HEK293 (cell line): ENCODE measurements around the gene PPAT.

ENCODE experiments used
- BCL11A ChIP-seq: fragments of 450-650 bp; formaldehyde crosslinking; IDR thresholded peaks from 2 replicates; pipeline ENCODE4 v1.5.1; 2016; ENCODE audit warnings: low read depth, missing biosample characterization, missing genetic modification characterization
- KLF16 ChIP-seq: fragments of 450-650 bp; formaldehyde crosslinking; IDR thresholded peaks from 2 replicates; pipeline ENCODE4 v1.5.1; 2017; ENCODE audit warnings: missing biosample characterization, missing genetic modification characterization
- KLF8 ChIP-seq: fragments of 450-650 bp; formaldehyde crosslinking; IDR thresholded peaks from 2 replicates; pipeline ENCODE4 v1.5.1; 2016; ENCODE audit warnings: missing biosample characterization, missing genetic modification characterization
- PRDM1 ChIP-seq: fragments of 450-650 bp; formaldehyde crosslinking; IDR thresholded peaks from 2 replicates; pipeline ENCODE4; 2016; ENCODE audit warnings: missing biosample characterization, missing genetic modification characterization
- SP3 ChIP-seq: fragments of 450-650 bp; formaldehyde crosslinking; IDR thresholded peaks from 2 replicates; pipeline ENCODE4 v1.5.1; 2016; ENCODE audit warnings: missing biosample characterization, missing genetic modification characterization
- SP7 ChIP-seq: fragments of 450-650 bp; formaldehyde crosslinking; IDR thresholded peaks from 2 replicates; pipeline ENCODE4 v1.5.1; 2016; ENCODE audit warnings: missing biosample characterization, missing genetic modification characterization
- TRIM28 ChIP-seq: IDR thresholded peaks from 2 replicates; pipeline ENCODE4 v1.6.1; 2011; ENCODE audit warnings: low read length, control low read depth, borderline replicate concordance
- ZFP37 ChIP-seq: fragments of 450-650 bp; formaldehyde crosslinking; IDR thresholded peaks from 2 replicates; pipeline ENCODE4 v1.5.1; 2016; ENCODE audit warnings: missing biosample characterization, missing genetic modification characterization
- ZNF155 ChIP-seq: fragments of 450-650 bp; formaldehyde crosslinking; IDR thresholded peaks from 2 replicates; pipeline ENCODE4 v1.5.1; 2016; ENCODE audit warnings: missing biosample characterization, missing genetic modification characterization
- ZNF335 ChIP-seq: fragments of 450-650 bp; formaldehyde crosslinking; conservative IDR thresholded peaks from 2 replicates; pipeline ENCODE4 v1.5.1; 2016; ENCODE audit warnings: missing biosample characterization, missing genetic modification characterization
- ZNF394 ChIP-seq: fragments of 450-650 bp; formaldehyde crosslinking; IDR thresholded peaks from 2 replicates; pipeline ENCODE4 v1.5.1; 2016; ENCODE audit warnings: missing biosample characterization, missing genetic modification characterization, mild to moderate bottlenecking, moderate library complexity, borderline replicate concordance
- ZNF501 ChIP-seq: fragments of 450-650 bp; formaldehyde crosslinking; IDR thresholded peaks from 2 replicates; pipeline ENCODE4 v1.5.1; 2016; ENCODE audit warnings: missing biosample characterization, missing genetic modification characterization
- ZNF701 ChIP-seq: fragments of 450-650 bp; formaldehyde crosslinking; IDR thresholded peaks from 2 replicates; pipeline ENCODE4 v1.5.1; 2016; ENCODE audit warnings: missing biosample characterization, missing genetic modification characterization
- ZNF777 ChIP-seq: fragments of 450-650 bp; formaldehyde crosslinking; IDR thresholded peaks from 2 replicates; pipeline ENCODE4 v1.5.1; 2017; ENCODE audit warnings: missing biosample characterization, missing genetic modification characterization, borderline replicate concordance
- ZNF785 ChIP-seq: fragments of 450-650 bp; formaldehyde crosslinking; IDR thresholded peaks from 2 replicates; pipeline ENCODE4 v1.5.1; 2016; ENCODE audit warnings: missing biosample characterization, missing genetic modification characterization
- ZNF792 ChIP-seq: fragments of 450-650 bp; formaldehyde crosslinking; IDR thresholded peaks from 2 replicates; pipeline ENCODE4 v1.5.1; 2016; ENCODE audit warnings: missing biosample characterization, missing genetic modification characterization
- ZNF837 ChIP-seq: fragments of 450-650 bp; formaldehyde crosslinking; IDR thresholded peaks from 2 replicates; pipeline ENCODE4 v1.5.1; 2016; ENCODE audit warnings: missing biosample characterization, missing genetic modification characterization
- ZXDB ChIP-seq: fragments of 450-650 bp; formaldehyde crosslinking; IDR thresholded peaks from 2 replicates; pipeline ENCODE4 v1.5.1; 2016; ENCODE audit warnings: missing biosample characterization, missing genetic modification characterization
- TF ChIP-seq, protein P1 (sequence below): fragments of 450-650 bp; formaldehyde crosslinking; IDR thresholded peaks from 2 replicates; pipeline ENCODE4 v1.5.1; 2016; ENCODE audit warnings: missing biosample characterization, missing genetic modification characterization
- TF ChIP-seq, protein P2 (sequence below): fragments of 450-650 bp; formaldehyde crosslinking; conservative IDR thresholded peaks from 2 replicates; pipeline ENCODE4 v1.5.1; 2016; ENCODE audit warnings: low read depth, missing biosample characterization, missing genetic modification characterization
- TF ChIP-seq, protein P3 (sequence below): fragments of 450-650 bp; formaldehyde crosslinking; IDR thresholded peaks from 2 replicates; pipeline ENCODE4 v1.5.1; 2016; ENCODE audit warnings: missing biosample characterization, missing genetic modification characterization
- TF ChIP-seq, protein P4 (sequence below): fragments of 450-650 bp; formaldehyde crosslinking; IDR thresholded peaks from 2 replicates; pipeline ENCODE4 v1.5.1; 2016; ENCODE audit warnings: missing biosample characterization, missing genetic modification characterization
- TF ChIP-seq, protein P5 (sequence below): fragments of 450-650 bp; formaldehyde crosslinking; IDR thresholded peaks from 2 replicates; pipeline ENCODE4 v1.5.1; 2016; ENCODE audit warnings: missing biosample characterization, missing genetic modification characterization
- TF ChIP-seq, protein P6 (sequence below): fragments of 450-650 bp; IDR thresholded peaks from 2 replicates; pipeline ENCODE4 v1.5.1; 2018; ENCODE audit warnings: missing biosample characterization, missing genetic modification characterization
- TF ChIP-seq, protein P7 (sequence below): sonication (generic); formaldehyde crosslinking; IDR thresholded peaks from 2 replicates; pipeline ENCODE4 v1.8.1; 2022; ENCODE audit warnings: mild to moderate bottlenecking, moderate library complexity, missing genetic modification reagents

Gene PPAT

DNA sequence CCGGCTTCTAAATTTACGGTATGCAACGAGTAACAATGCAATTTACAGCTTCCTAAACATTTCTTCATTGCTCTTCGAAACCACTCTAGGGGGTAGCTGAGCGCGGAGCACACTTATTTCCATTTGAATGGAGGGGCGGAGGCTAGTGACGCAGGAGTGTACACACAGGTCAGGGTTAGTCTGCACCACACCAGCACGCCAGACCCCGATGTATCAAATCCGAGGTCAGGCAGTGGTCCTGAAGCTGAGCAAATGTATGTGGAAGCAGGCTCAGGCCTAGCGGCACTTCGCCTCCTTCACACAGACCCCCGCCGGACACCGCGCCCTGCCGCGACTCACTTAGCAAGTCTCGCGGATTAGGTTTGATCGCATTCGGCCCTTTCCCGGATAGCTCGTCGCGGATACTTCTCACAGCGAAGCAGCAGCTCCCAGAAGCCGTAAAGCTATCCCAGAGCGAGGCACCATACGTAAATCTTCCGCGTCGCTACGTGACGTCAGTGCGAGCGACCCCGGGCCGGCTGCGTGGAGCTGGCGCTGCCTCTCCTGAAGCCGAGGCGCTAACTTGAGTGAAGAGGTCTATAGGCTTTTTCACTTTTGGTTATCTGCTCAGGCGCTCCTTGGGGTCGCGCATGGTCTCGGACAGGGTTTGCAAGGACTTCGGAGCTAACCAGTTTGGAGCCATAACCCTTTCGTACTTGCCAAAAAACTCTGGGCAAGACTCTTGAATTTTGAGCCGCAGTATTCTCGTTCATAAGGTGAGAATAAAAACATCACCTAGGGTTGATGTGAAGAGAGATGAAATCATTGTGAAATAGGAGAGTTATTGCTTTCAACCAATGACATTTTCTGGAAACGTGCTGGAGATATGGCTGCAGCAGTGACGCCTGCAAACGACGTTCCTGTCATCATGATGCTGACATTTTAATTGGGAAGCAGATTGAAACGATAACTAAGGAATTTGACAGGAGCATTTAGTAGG is 48.1 kb downstream of the PPAT start, which contains the start of gene AASDH (continued):
- TF ChIP-seq, protein P1, sequence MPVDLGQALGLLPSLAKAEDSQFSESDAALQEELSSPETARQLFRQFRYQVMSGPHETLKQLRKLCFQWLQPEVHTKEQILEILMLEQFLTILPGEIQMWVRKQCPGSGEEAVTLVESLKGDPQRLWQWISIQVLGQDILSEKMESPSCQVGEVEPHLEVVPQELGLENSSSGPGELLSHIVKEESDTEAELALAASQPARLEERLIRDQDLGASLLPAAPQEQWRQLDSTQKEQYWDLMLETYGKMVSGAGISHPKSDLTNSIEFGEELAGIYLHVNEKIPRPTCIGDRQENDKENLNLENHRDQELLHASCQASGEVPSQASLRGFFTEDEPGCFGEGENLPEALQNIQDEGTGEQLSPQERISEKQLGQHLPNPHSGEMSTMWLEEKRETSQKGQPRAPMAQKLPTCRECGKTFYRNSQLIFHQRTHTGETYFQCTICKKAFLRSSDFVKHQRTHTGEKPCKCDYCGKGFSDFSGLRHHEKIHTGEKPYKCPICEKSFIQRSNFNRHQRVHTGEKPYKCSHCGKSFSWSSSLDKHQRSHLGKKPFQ (tag by site-specific recombination) = peak; percentile 81
- TF ChIP-seq ZNF777 = no peak
- TF ChIP-seq ZXDB (tag by site-specific recombination) = peak; percentile 70
- 0 out of 2 replicates have a peak, but pooled peaks have one; percentile 17 for TF ChIP-seq BCL11A
- TF ChIP-seq PRDM1 (tag by site-specific recombination) = peak; percentile 50; the same call in 1 of the 2 replicates
- TF ChIP-seq, protein P2, sequence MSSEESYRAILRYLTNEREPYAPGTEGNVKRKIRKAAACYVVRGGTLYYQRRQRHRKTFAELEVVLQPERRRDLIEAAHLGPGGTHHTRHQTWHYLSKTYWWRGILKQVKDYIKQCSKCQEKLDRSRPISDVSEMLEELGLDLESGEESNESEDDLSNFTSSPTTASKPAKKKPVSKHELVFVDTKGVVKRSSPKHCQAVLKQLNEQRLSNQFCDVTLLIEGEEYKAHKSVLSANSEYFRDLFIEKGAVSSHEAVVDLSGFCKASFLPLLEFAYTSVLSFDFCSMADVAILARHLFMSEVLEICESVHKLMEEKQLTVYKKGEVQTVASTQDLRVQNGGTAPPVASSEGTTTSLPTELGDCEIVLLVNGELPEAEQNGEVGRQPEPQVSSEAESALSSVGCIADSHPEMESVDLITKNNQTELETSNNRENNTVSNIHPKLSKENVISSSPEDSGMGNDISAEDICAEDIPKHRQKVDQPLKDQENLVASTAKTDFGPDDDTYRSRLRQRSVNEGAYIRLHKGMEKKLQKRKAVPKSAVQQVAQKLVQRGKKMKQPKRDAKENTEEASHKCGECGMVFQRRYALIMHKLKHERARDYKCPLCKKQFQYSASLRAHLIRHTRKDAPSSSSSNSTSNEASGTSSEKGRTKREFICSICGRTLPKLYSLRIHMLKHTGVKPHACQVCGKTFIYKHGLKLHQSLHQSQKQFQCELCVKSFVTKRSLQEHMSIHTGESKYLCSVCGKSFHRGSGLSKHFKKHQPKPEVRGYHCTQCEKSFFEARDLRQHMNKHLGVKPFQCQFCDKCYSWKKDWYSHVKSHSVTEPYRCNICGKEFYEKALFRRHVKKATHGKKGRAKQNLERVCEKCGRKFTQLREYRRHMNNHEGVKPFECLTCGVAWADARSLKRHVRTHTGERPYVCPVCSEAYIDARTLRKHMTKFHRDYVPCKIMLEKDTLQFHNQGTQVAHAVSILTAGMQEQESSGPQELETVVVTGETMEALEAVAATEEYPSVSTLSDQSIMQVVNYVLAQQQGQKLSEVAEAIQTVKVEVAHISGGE (tag by site-specific recombination) = peak; percentile 43
- peak; percentile 73 for TF ChIP-seq SP7 (tag by site-specific recombination)
- peak; percentile 29; the same call in 1 of the 2 replicates for TF ChIP-seq SP3 (tag by site-specific recombination)
- TF ChIP-seq, protein P3, sequence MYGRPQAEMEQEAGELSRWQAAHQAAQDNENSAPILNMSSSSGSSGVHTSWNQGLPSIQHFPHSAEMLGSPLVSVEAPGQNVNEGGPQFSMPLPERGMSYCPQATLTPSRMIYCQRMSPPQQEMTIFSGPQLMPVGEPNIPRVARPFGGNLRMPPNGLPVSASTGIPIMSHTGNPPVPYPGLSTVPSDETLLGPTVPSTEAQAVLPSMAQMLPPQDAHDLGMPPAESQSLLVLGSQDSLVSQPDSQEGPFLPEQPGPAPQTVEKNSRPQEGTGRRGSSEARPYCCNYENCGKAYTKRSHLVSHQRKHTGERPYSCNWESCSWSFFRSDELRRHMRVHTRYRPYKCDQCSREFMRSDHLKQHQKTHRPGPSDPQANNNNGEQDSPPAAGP (tag by site-specific recombination) = peak; percentile 43
- peak; percentile 67; the same call in 1 of the 2 replicates for TF ChIP-seq KLF8 (tag by site-specific recombination)
- TF ChIP-seq TRIM28 = peak; percentile 89
- no peak for TF ChIP-seq ZNF792 (tag by site-specific recombination)
- TF ChIP-seq, protein P4, sequence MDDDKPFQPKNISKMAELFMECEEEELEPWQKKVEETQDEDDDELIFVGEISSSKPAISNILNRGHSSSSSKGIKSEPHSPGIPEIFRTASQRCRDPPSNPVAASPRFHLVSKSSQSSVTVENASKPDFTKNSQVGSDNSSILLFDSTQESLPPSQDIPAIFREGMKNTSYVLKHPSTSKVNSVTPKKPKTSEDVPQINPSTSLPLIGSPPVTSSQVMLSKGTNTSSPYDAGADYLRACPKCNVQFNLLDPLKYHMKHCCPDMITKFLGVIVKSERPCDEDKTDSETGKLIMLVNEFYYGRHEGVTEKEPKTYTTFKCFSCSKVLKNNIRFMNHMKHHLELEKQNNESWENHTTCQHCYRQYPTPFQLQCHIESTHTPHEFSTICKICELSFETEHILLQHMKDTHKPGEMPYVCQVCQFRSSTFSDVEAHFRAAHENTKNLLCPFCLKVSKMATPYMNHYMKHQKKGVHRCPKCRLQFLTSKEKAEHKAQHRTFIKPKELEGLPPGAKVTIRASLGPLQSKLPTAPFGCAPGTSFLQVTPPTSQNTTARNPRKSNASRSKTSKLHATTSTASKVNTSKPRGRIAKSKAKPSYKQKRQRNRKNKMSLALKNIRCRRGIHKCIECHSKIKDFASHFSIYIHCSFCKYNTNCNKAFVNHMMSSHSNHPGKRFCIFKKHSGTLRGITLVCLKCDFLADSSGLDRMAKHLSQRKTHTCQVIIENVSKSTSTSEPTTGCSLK (tag by site-specific recombination) = no peak
- TF ChIP-seq ZNF501 = peak; percentile 83
- TF ChIP-seq KLF16 = peak; percentile 63; the same call in 1 of the 2 replicates
- peak; percentile 95 for TF ChIP-seq ZNF837 (tag by site-specific recombination)
- TF ChIP-seq ZNF394 = peak; percentile 97
- TF ChIP-seq, protein P5, sequence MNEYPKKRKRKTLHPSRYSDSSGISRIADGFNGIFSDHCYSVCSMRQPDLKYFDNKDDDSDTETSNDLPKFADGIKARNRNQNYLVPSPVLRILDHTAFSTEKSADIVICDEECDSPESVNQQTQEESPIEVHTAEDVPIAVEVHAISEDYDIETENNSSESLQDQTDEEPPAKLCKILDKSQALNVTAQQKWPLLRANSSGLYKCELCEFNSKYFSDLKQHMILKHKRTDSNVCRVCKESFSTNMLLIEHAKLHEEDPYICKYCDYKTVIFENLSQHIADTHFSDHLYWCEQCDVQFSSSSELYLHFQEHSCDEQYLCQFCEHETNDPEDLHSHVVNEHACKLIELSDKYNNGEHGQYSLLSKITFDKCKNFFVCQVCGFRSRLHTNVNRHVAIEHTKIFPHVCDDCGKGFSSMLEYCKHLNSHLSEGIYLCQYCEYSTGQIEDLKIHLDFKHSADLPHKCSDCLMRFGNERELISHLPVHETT = peak; percentile 50; the same call in 1 of the 2 replicates
- TF ChIP-seq ZNF335 (tag by site-specific recombination) = peak; percentile 86
- TF ChIP-seq ZFP37 (tag by site-specific recombination) = 0 out of 2 replicates have a peak, but pooled peaks have one; percentile 49
- TF ChIP-seq ZNF785 (tag by site-specific recombination) = no peak
- TF ChIP-seq, protein P6, sequence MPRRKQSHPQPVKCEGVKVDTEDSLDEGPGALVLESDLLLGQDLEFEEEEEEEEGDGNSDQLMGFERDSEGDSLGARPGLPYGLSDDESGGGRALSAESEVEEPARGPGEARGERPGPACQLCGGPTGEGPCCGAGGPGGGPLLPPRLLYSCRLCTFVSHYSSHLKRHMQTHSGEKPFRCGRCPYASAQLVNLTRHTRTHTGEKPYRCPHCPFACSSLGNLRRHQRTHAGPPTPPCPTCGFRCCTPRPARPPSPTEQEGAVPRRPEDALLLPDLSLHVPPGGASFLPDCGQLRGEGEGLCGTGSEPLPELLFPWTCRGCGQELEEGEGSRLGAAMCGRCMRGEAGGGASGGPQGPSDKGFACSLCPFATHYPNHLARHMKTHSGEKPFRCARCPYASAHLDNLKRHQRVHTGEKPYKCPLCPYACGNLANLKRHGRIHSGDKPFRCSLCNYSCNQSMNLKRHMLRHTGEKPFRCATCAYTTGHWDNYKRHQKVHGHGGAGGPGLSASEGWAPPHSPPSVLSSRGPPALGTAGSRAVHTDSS (tag by site-specific recombination) = no peak
- no peak for TF ChIP-seq ZNF155
- TF ChIP-seq, protein P7, sequence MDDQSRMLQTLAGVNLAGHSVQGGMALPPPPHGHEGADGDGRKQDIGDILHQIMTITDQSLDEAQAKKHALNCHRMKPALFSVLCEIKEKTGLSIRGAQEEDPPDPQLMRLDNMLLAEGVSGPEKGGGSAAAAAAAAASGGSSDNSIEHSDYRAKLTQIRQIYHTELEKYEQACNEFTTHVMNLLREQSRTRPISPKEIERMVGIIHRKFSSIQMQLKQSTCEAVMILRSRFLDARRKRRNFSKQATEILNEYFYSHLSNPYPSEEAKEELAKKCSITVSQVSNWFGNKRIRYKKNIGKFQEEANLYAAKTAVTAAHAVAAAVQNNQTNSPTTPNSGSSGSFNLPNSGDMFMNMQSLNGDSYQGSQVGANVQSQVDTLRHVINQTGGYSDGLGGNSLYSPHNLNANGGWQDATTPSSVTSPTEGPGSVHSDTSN (CRISPR knock-in tag) = 0 out of 2 replicates have a peak, but pooled peaks have one; percentile 55
- no peak for TF ChIP-seq ZNF701 (tag by site-specific recombination)
